Endothelial cell of umbilical vein (primary cell): Measurements from ENCODE around the gene LBHD2. TPM values are rescaled to one million over a fixed set of nuclear protein-coding genes. Genes with fewer than 3 reads are reported as not detected.

ENCODE experiments used
- BruUV-seq: library from RNA; stranded (reverse); fragments of 400-500 nt; replicated peaks from 2 replicates; lab custom pipeline; 2021; lab: Mats Ljungman, UMichigan
- CTCF ChIA-PET: fragments of 300-600, 350-600 bp; sonication (Branson Sonifier 250); formaldehyde crosslinking; loops from one replicate; lab custom pipeline; 2021; ENCODE audit warnings: antibody characterized with exemption, inconsistent platforms; lab: Charles Lee
- POLR2A ChIA-PET: fragments of 300-600, 350-600 bp; sonication (Branson Sonifier 250); formaldehyde crosslinking; loops from one replicate; lab custom pipeline; 2021; ENCODE audit warnings: antibody characterized with exemption, inconsistent platforms; lab: Charles Lee
- DNase-seq: peaks from one replicate; pipeline ENCODE4 v3.0.0-alpha.2; 2011; ENCODE audit warnings: low read depth, low spot score
- FAIRE-seq: peaks from 2 replicates; lab custom pipeline; 2011; peaks lifted over from hg19 to GRCh38; lab: Jason Lieb, UNC
- H2AFZ ChIP-seq: 2 replicates; pipeline ENCODE4 v1.6.0; 2012; ENCODE audit warnings: low read depth, low read length, control low read depth, inconsistent platforms
- H3K27ac ChIP-seq: 2 replicates; pipeline ENCODE4 v1.5.1; 2011; ENCODE audit warnings: low read depth, mild to moderate bottlenecking, control low read depth, low read length, moderate library complexity; ENCODE audit not compliant: insufficient read depth
- H3K27me3 ChIP-seq, 2 experiments: 2 replicates each; pipeline versions ENCODE4 v1.6.0 to v1.6.1; 2011; ENCODE audit warnings: low read length in 2 of 2, mixed read lengths in 1 of 2; ENCODE audit not compliant: control insufficient read depth in 2 of 2, insufficient read depth in 2 of 2
- H3K36me3 ChIP-seq, 2 experiments: 2 replicates in 1 of 2; 3 replicates in 1 of 2; pipeline ENCODE4 v1.5.1; 2011; ENCODE audit warnings: low read length in 2 of 2, mild to moderate bottlenecking in 1 of 2, moderate library complexity in 1 of 2; ENCODE audit not compliant: control insufficient read depth in 2 of 2, insufficient read depth in 2 of 2; ENCODE audit errors: extremely low read depth in 1 of 2
- H3K4me1 ChIP-seq: 3 replicates; pipeline ENCODE4 v1.5.1; 2011; ENCODE audit warnings: mild to moderate bottlenecking, low read length; ENCODE audit not compliant: control insufficient read depth, insufficient read depth; ENCODE audit errors: extremely low read depth
- H3K4me2 ChIP-seq: 2 replicates; pipeline ENCODE4 v1.6.1; 2011; ENCODE audit warnings: low read length, control low read depth, mixed read lengths; ENCODE audit not compliant: insufficient read depth
- H3K4me3 ChIP-seq, 3 experiments: fragments of 200-600 bp in 1 of 3; sonication (generic), shearing (Covaris generic) in 1 of 3; replicated peaks in 1 of 3; 2 replicates each; pipeline ENCODE4 v1.5.1; 2011 to 2016; ENCODE audit warnings: control low read depth in 3 of 3, low read length in 3 of 3, mild to moderate bottlenecking in 2 of 3, inconsistent platforms in 1 of 3, low read depth in 1 of 3, moderate library complexity in 1 of 3; ENCODE audit not compliant: insufficient read depth in 1 of 3
- H3K79me2 ChIP-seq: 2 replicates; pipeline ENCODE4 v1.6.0; 2012; ENCODE audit warnings: low read length, inconsistent platforms; ENCODE audit not compliant: control insufficient read depth, insufficient read depth
- H3K9ac ChIP-seq: replicated peaks from 2 replicates; pipeline ENCODE3; 2011; ENCODE audit warnings: low read length, control low read depth; ENCODE audit not compliant: insufficient read depth; ENCODE audit errors: extremely low read depth
- H3K9me1 ChIP-seq: replicated peaks from 3 replicates; pipeline ENCODE4 v1.6.0; 2011; ENCODE audit warnings: mild to moderate bottlenecking, low read length; ENCODE audit not compliant: control insufficient read depth, insufficient read depth; ENCODE audit errors: extremely low read depth
- H3K9me3 ChIP-seq: replicated peaks from 2 replicates; pipeline ENCODE4 v1.5.1; 2012; ENCODE audit warnings: low read length, inconsistent platforms; ENCODE audit not compliant: control insufficient read depth, insufficient read depth
- H4K20me1 ChIP-seq: replicated peaks from 2 replicates; pipeline ENCODE3; 2011; ENCODE audit warnings: mild to moderate bottlenecking, low read length; ENCODE audit not compliant: control insufficient read depth, insufficient read depth; ENCODE audit errors: extremely low read depth
- CTCF ChIP-seq, 2 donors: IDR thresholded peaks; 1 replicate in 1 of 2; 2 replicates in 1 of 2; pipeline ENCODE4 v1.5.1; 2011; ENCODE audit warnings: low read length in 2 of 2, mild to moderate bottlenecking in 2 of 2, moderate library complexity in 2 of 2, control low read depth in 1 of 2, inconsistent platforms in 1 of 2, low read depth in 1 of 2; ENCODE audit not compliant: insufficient read depth in 1 of 2; ENCODE audit errors: extremely low read depth in 1 of 2
- EZH2 ChIP-seq: IDR thresholded peaks from 2 replicates; pipeline ENCODE4 v1.6.1; 2012; ENCODE audit warnings: borderline replicate concordance, low read depth, mild to moderate bottlenecking, moderate library complexity, low read length, inconsistent platforms; ENCODE audit not compliant: severe bottlenecking
- FOS ChIP-seq: IDR thresholded peaks from 2 replicates; pipeline ENCODE4 v1.6.1; 2011; ENCODE audit warnings: mild to moderate bottlenecking, low read length, moderate library complexity, borderline replicate concordance; ENCODE audit not compliant: insufficient read depth
- GATA2 ChIP-seq: IDR thresholded peaks from 2 replicates; pipeline ENCODE4 v1.7.0; 2011; ENCODE audit warnings: low read depth, mild to moderate bottlenecking, moderate library complexity, mixed read lengths, low read length; ENCODE audit not compliant: insufficient read length, insufficient read depth
- JUN ChIP-seq: IDR thresholded peaks from 2 replicates; pipeline ENCODE4 v1.6.1; 2011; ENCODE audit warnings: borderline replicate concordance, low read depth; ENCODE audit not compliant: insufficient read length, insufficient read depth
- MAX ChIP-seq: IDR thresholded peaks from 2 replicates; pipeline ENCODE4 v1.6.1; 2011; ENCODE audit not compliant: insufficient read depth, insufficient read length
- MYC ChIP-seq: IDR thresholded peaks from one replicate; pipeline ENCODE4 v1.6.1; 2011; ENCODE audit warnings: mild to moderate bottlenecking, low read depth, low read length
- POLR2A ChIP-seq: IDR thresholded peaks from 2 replicates; pipeline ENCODE4 v1.6.1; 2012; ENCODE audit warnings: low read depth, mild to moderate bottlenecking, control low read depth, low read length
- POLR2AphosphoS5 ChIP-seq: IDR thresholded peaks from 2 replicates; pipeline ENCODE4 v1.6.1; 2012; ENCODE audit warnings: low read depth, mild to moderate bottlenecking, control low read depth, low read length, moderate library complexity; ENCODE audit not compliant: insufficient read depth
- dilution Hi-C: fragments of 300-500 bp; cut with MboI; formaldehyde crosslinking; loops from one replicate; pipeline ENCODE4 v1.15.0; 2019; ENCODE audit warnings: low sequenced_read_pairs; ENCODE audit not compliant: extremely low pct_ligation_motif_present
- intact Hi-C: fragments of 100-400 bp; cut with micrococcal nuclease; formaldehyde crosslinking; loops from one replicate; pipeline ENCODE4 v1.10.0; 2022
- polyA plus RNA-seq, 4 experiments: library from polyadenylated mRNA; depleted of rRNA in 3 of 4; stranded (reverse) in 3 of 4; unstranded in 1 of 4; fragments of >200 nt; gene quantifications; 2 replicates each; pipeline versions ENCODE4 v1.2.1 to v1.2.3, GENCODE V29; 2011 to 2012; ENCODE audit warnings: missing spikeins in 1 of 4
- total RNA-seq: library from RNA; stranded (reverse); gene quantifications from 2 replicates; pipeline ENCODE4 v1.2.3, GENCODE V29; 2021

Gene LBHD2
- total and polyA plus RNA-seq, 2 donors (not counting 3 experiments of a cell fraction or from before 2014, with no cell fraction given), result not detected

GRCh38 chr14:103100281-103101121 is 16.5 kb downstream of the LBHD2 start:
- H3K9me3 ChIP-seq, result no peaks in the 10 kb centered on the region
- TF ChIP-seq FOS (no peak), EZH2 (no peak), GATA2 (no peak), MAX (no peak), JUN (no peak), POLR2A (no peak), MYC (no peak), CTCF (IDR thresholded peaks at IDR 0.05; ENCODE audit: extremely low read depth in 1 of 2, insufficient read depth in 1 of 2, low read depth in 1 of 2, low read length in 2 of 2) (no peak), POLR2AphosphoS5 (no peak)
- dilution Hi-C loops, result no loop called here
- no peak overlapping the region for H3K4me2 ChIP-seq
- H4K20me1 ChIP-seq, result no peaks in the 10 kb centered on the region
- FAIRE-seq, result no peak
- no peak overlapping the region for H3K4me3 ChIP-seq
- intact Hi-C loops, result loop anchor here (5.0 kb wide), 1 partner anchor 287 kb away; the partner anchor contains the start of gene MARK3
- no peak overlapping the region for H3K27ac ChIP-seq
- CTCF ChIA-PET, result interaction anchor here (1.2 to 7.9 kb wide), 3 partner anchors 21 to 191 kb away, joined by 4 to 257 read pairs (median 219); no protein-coding TSS in a partner anchor
- H3K27me3 ChIP-seq, result peaks cover 28 to 29% of the 10 kb centered on the region in 2 experiments
- no peaks in the 10 kb centered on the region for H3K4me1 ChIP-seq
- H3K9me1 ChIP-seq, result no peaks in the 10 kb centered on the region
- POLR2A ChIA-PET, result interaction anchor here (0.5 kb wide), 1 partner anchor 18 kb away, joined by 6 read pairs; no protein-coding TSS in a partner anchor
- no peaks in the 10 kb centered on the region for H3K36me3 ChIP-seq
- H3K9ac ChIP-seq, result no peak overlapping the region
- BruUV-seq, result no TSS peak
- no peak overlapping the region for H2AFZ ChIP-seq
- no peak for DNase-seq
- no peaks in the 10 kb centered on the region for H3K79me2 ChIP-seq
